ENCODE data around the gene HTR3A.

Gene HTR3A

GRCh38 chr11:113979431-113979830 lies 4.5 kb downstream of the HTR3A start:
- no peak for DNase-seq (ENCODE audit: low read depth)

- DNase-seq (ENCODE audit: low read depth), result no peak
These were observed 5.9 kb downstream of the HTR3A start for GRCh38 chr11:113980785-113981184.

- no peak for DNase-seq (ENCODE audit: low read depth)
These were observed 7.4 kb downstream of the HTR3A start for GRCh38 chr11:113982306-113982705.

- no peak for DNase-seq (ENCODE audit: low read depth)
These were observed 9.9 kb downstream of the HTR3A start for GRCh38 chr11:113984781-113985180.

- DNase-seq (ENCODE audit: low read depth), result no peak
These were observed 11.0 kb downstream of the HTR3A start for GRCh38 chr11:113985906-113986305.

- DNase-seq (ENCODE audit: low read depth), result no peak
These were observed 11.6 kb downstream of the HTR3A start for GRCh38 chr11:113986351-113987140.

- DNase-seq (ENCODE audit: low read depth), result no peak
These were observed 14.5 kb downstream of the HTR3A start for GRCh38 chr11:113989381-113989780.

- no peak for DNase-seq (ENCODE audit: low read depth)
These were observed 15.0 kb downstream of the HTR3A start for GRCh38 chr11:113989916-113990315.

GRCh38 chr11:113991170-113991569 lies 16.3 kb downstream of the HTR3A start:
- DNase-seq (ENCODE audit: low read depth), result no peak

GRCh38 chr11:113991718-113992458 lies 17.0 kb downstream of the HTR3A start:
- DNase-seq (ENCODE audit: low read depth), result no peak

- no peak for DNase-seq (ENCODE audit: low read depth)
These were observed 17.7 kb downstream of the HTR3A start for GRCh38 chr11:113992459-113993110.

GRCh38 chr11:113994077-113994954 lies 19.4 kb downstream of the HTR3A start:
- DNase-seq (ENCODE audit: low read depth), result no peak

- DNase-seq (ENCODE audit: low read depth), result no peak
These were observed 22.6 kb downstream of the HTR3A start for GRCh38 chr11:113997473-113997872.

- DNase-seq (ENCODE audit: low read depth), result no peak
These were observed 23.7 kb downstream of the HTR3A start for GRCh38 chr11:113998574-113998973.

- no peak for DNase-seq (ENCODE audit: low read depth)
These were observed 25.6 kb downstream of the HTR3A start for GRCh38 chr11:114000526-114000925.

- no peak for DNase-seq (ENCODE audit: low read depth)
These were observed 26.5 kb downstream of the HTR3A start for GRCh38 chr11:114001416-114001815.

- DNase-seq (ENCODE audit: low read depth), result no peak
These were observed 33.4 kb downstream of the HTR3A start for GRCh38 chr11:114008331-114008730.

- DNase-seq (ENCODE audit: low read depth), result no peak
These were observed 36.0 kb downstream of the HTR3A start for GRCh38 chr11:114010931-114011330.

GRCh38 chr11:114011443-114011842 lies 36.5 kb downstream of the HTR3A start:
- DNase-seq (ENCODE audit: low read depth), result no peak

GRCh38 chr11:114015117-114015516 lies 40.2 kb downstream of the HTR3A start:
- no peak for DNase-seq (ENCODE audit: low read depth)

- no peak for DNase-seq (ENCODE audit: low read depth)
These were observed 42.1 kb downstream of the HTR3A start for GRCh38 chr11:114016986-114017385.

GRCh38 chr11:114017723-114018122 lies 42.8 kb downstream of the HTR3A start:
- DNase-seq (ENCODE audit: low read depth), result no peak

All from HS-5 (cell line).